Gastrocnemius medialis (tissue), 4 donors: ENCODE data around the gene GPR42.

Experiments
- CTCF ChIP-seq, 5 experiments: fragments of 450-650 bp in 3 of 5; fragments of 200-600 bp in 2 of 5; sonication (generic) in 2 of 5; IDR thresholded peaks in 4 of 5; conservative IDR thresholded peaks in 1 of 5; 1 replicate in 4 of 5; 2 replicates in 1 of 5; pipeline ENCODE4 v1.5.1; 2016 to 2019; ENCODE audit warnings: antibody characterized with exemption in 5 of 5, mild to moderate bottlenecking in 3 of 5, moderate library complexity in 3 of 5
- POLR2A ChIP-seq, 2 donors: fragments of 450-650 bp; IDR thresholded peaks; one replicate each; pipeline ENCODE4 v1.6.1; 2017; ENCODE audit warnings: antibody characterized with exemption in 2 of 2, mild to moderate bottlenecking in 2 of 2, moderate library complexity in 2 of 2

- TF ChIP-seq CTCF (IDR thresholded peaks at IDR 0.05 in 4 of 5, conservative IDR thresholded peaks at IDR 0.05 in 1 of 5) = no peak
- TF ChIP-seq POLR2A (IDR thresholded peaks at IDR 0.05) = no peak
Observed at GRCh38 chr19:35421362-35421761, 50.5 kb downstream of the GPR42 start.
